ENCODE results near the gene CNOT2.
A peak's percentile ranks its signal among the peaks of the same experiment; 100 is the strongest.
"Not testable (repeated sequence)": the region's sequence is repeated elsewhere in the genome, so short reads cannot be mapped to it uniquely, and the experiment has no call there.

The CNOT2 gene

GRCh38 chr12:70364695-70365397, 121.6 kb downstream of the CNOT2 start:
- DNase-seq (ENCODE audit: low read depth in 2 of 2, low spot score in 1 of 2), result no peak

GRCh38 chr12:70365398-70365647, 122.1 kb downstream of the CNOT2 start:
- DNase-seq (ENCODE audit: low read depth in 2 of 2, low spot score in 1 of 2), result no peak

GRCh38 chr12:70365648-70366518, 122.7 kb downstream of the CNOT2 start, which contains the start of gene KCNMB4:
KCNMB4 (plus strand) TSS chr12:70366290; CDS start chr12:70366735, 445 bp downstream.
- peak in 1 of 2 donors; percentile 44 for DNase-seq (ENCODE audit: low read depth in 2 of 2, low spot score in 1 of 2)

GRCh38 chr12:70366581-70367257, 123.5 kb downstream of the CNOT2 start:
- DNase-seq (ENCODE audit: low read depth in 2 of 2, low spot score in 1 of 2), result peak in 1 of 2 donors; percentile 38

- DNase-seq (ENCODE audit: low read depth in 2 of 2, low spot score in 1 of 2), result no peak
Measured at GRCh38 chr12:70367258-70368141, 124.3 kb downstream of the CNOT2 start.

GRCh38 chr12:70372881-70373280, 129.6 kb downstream of the CNOT2 start:
- DNase-seq (ENCODE audit: low read depth in 2 of 2, low spot score in 1 of 2), result no peak

GRCh38 chr12:70379846-70380245, 136.6 kb downstream of the CNOT2 start:
- no peak for DNase-seq (ENCODE audit: low read depth in 2 of 2, low spot score in 1 of 2)

- DNase-seq (ENCODE audit: low read depth in 2 of 2, low spot score in 1 of 2), result no peak
Measured at GRCh38 chr12:70383484-70383883, 140.3 kb downstream of the CNOT2 start.

- DNase-seq (ENCODE audit: low read depth in 2 of 2, low spot score in 1 of 2), result no peak
Measured at GRCh38 chr12:70383886-70384285, 140.7 kb downstream of the CNOT2 start.

- no peak for DNase-seq (ENCODE audit: low read depth in 2 of 2, low spot score in 1 of 2)
Measured at GRCh38 chr12:70386771-70387170, 143.5 kb downstream of the CNOT2 start.

- DNase-seq (ENCODE audit: low read depth in 2 of 2, low spot score in 1 of 2), result no peak
Measured at GRCh38 chr12:70389678-70390077, 146.4 kb downstream of the CNOT2 start.

GRCh38 chr12:70392631-70393030, 149.4 kb downstream of the CNOT2 start:
- not testable (repeated sequence) for DNase-seq (ENCODE audit: low read depth in 2 of 2, low spot score in 1 of 2)

GRCh38 chr12:70393787-70394499, 150.7 kb downstream of the CNOT2 start:
- no peak for DNase-seq (ENCODE audit: low read depth in 2 of 2, low spot score in 1 of 2)

- no peak for DNase-seq (ENCODE audit: low read depth in 2 of 2, low spot score in 1 of 2)
Measured at GRCh38 chr12:70398002-70398401, 154.8 kb downstream of the CNOT2 start.

- no peak for DNase-seq (ENCODE audit: low read depth in 2 of 2, low spot score in 1 of 2)
Measured at GRCh38 chr12:70398862-70399261, 155.6 kb downstream of the CNOT2 start.

- no peak for DNase-seq (ENCODE audit: low read depth in 2 of 2, low spot score in 1 of 2)
Measured at GRCh38 chr12:70399311-70399710, 156.1 kb downstream of the CNOT2 start.

GRCh38 chr12:70400124-70400523, 156.9 kb downstream of the CNOT2 start:
- no peak for DNase-seq (ENCODE audit: low read depth in 2 of 2, low spot score in 1 of 2)

GRCh38 chr12:70402597-70402996, 159.4 kb downstream of the CNOT2 start:
- no peak for DNase-seq (ENCODE audit: low read depth in 2 of 2, low spot score in 1 of 2)

GRCh38 chr12:70403826-70404225, 160.6 kb downstream of the CNOT2 start:
- no peak for DNase-seq (ENCODE audit: low read depth in 2 of 2, low spot score in 1 of 2)
